ENCODE data around the gene AKAP8L. TPM values are rescaled to one million over a fixed set of nuclear protein-coding genes. Genes with fewer than 3 reads are reported as not detected.

The AKAP8L gene
- total RNA-seq, 1 experiment from 2014 or later = 123 TPM

GRCh38 chr19:15439078-15439799 lies 20.5 kb upstream of the AKAP8L start:
- H2BK20ac ChIP-seq (ENCODE audit: low read depth, low read length, poor library complexity, severe bottlenecking) = no peak overlapping the region
- no peak overlapping the region for H2BK120ac ChIP-seq (ENCODE audit: low read depth, low read length, poor library complexity, severe bottlenecking)
- H3K4ac ChIP-seq (ENCODE audit: low read depth, low read length) = no peak overlapping the region
- Mint-ChIP-seq H3K27ac (no peak overlapping the region), H3K4me1 (no peaks in the 10 kb centered on the region), H3K9me3 (no peaks in the 10 kb centered on the region), H3K4me3 (no peak overlapping the region), H3K36me3 (ENCODE audit: insufficient read depth in 1 of 3, low read depth in 3 of 3) (no peaks in the 10 kb centered on the region), H3K27me3 (ENCODE audit: low read depth) (no peaks in the 10 kb centered on the region)
- DNase-seq = no peak
- no peaks in the 10 kb centered on the region for H3K79me1 ChIP-seq (ENCODE audit: insufficient read depth, low read depth, low read length, poor library complexity, severe bottlenecking)
- H4K5ac ChIP-seq (ENCODE audit: insufficient read length, low read depth, low read length) = no peak overlapping the region
- H3K18ac ChIP-seq (ENCODE audit: insufficient read length, low read depth, low read length) = no peak overlapping the region
- no peaks in the 10 kb centered on the region for H4K20me1 ChIP-seq (ENCODE audit: control insufficient read depth, insufficient read depth, insufficient read length)
- H2AFZ ChIP-seq (ENCODE audit: low read length) = no peak overlapping the region
- no peak overlapping the region for H3K4me2 ChIP-seq (ENCODE audit: insufficient read depth, insufficient read length, low read length)
- no CpG with 5 or more reads among the region's 25 CpGs for WGBS (ENCODE audit: extremely low coverage, insufficient read length, low lambda C conversion rate)
- H2AK5ac ChIP-seq (ENCODE audit: insufficient read length, low read length) = no peak overlapping the region
- no peak overlapping the region for H2BK15ac ChIP-seq (ENCODE audit: low read depth, low read length)
- no peak for TF ChIP-seq CTCF (conservative IDR thresholded peaks at IDR 0.05)
- no peaks in the 10 kb centered on the region for H3K27me3 ChIP-seq (ENCODE audit: insufficient read depth, low read length)
- H3K14ac ChIP-seq (ENCODE audit: insufficient read depth, low read length) = no peak overlapping the region
- no peak overlapping the region for H4K8ac ChIP-seq (replicated peaks; ENCODE audit: insufficient read length, low read depth, low read length)
- no peak overlapping the region for H4K91ac ChIP-seq (ENCODE audit: insufficient read length, low read depth, low read length)
- H3K79me2 ChIP-seq (ENCODE audit: insufficient read depth, low read length) = no peaks in the 10 kb centered on the region
- H3K9me3 ChIP-seq (ENCODE audit: control insufficient read depth, low read depth, low read length) = no peaks in the 10 kb centered on the region
- no peak overlapping the region for H3K56ac ChIP-seq (ENCODE audit: insufficient read length, low read depth, low read length)
- H2BK5ac ChIP-seq (ENCODE audit: insufficient read length, low read length) = no peak overlapping the region
- H3K4me1 ChIP-seq (ENCODE audit: insufficient read depth, low read length) = no peaks in the 10 kb centered on the region
- H3K23me2 ChIP-seq (ENCODE audit: insufficient read length, low read depth, low read length, poor library complexity, severe bottlenecking) = no peaks in the 10 kb centered on the region
- H3K27ac ChIP-seq (ENCODE audit: insufficient read length, low read depth, low read length) = no peak overlapping the region
- no peak overlapping the region for H2BK12ac ChIP-seq (ENCODE audit: insufficient read length, low read depth, low read length)
- H3T11ph ChIP-seq (ENCODE audit: low read length) = no peak overlapping the region
- H3K9ac ChIP-seq (ENCODE audit: extremely low read depth, insufficient read length, low read length) = no peak overlapping the region
- no peak overlapping the region for H3K23ac ChIP-seq (ENCODE audit: insufficient read length, low read depth, low read length)
